SK-N-SH (cell line): ENCODE data around the gene PRKCH. TPM values are rescaled to one million over a fixed set of nuclear protein-coding genes. Genes with fewer than 3 reads are reported as not detected.
A peak's percentile ranks its signal among the peaks of the same experiment; 100 is the strongest.

Source experiments
- CTCF ChIA-PET: fragments of 300-600, 350-600 bp; formaldehyde crosslinking; extraction: SDS; loops from one replicate; lab custom pipeline; 2021; lab: Yijun Ruan, JAX
- POLR2A ChIA-PET: fragments of 350-600 bp; sonication (Branson Sonifier 250); formaldehyde crosslinking; extraction: SDS; loops from one replicate; lab custom pipeline; 2020; ENCODE audit warnings: antibody characterized with exemption, inconsistent platforms; lab: Yijun Ruan, JAX
- DNase-seq: peaks from one replicate; pipeline ENCODE4 v3.0.0; 2012
- H2AFZ ChIP-seq: fragments of 200-600 bp; sonication (generic); 2 replicates; pipeline ENCODE4 v1.8.1; 2016; ENCODE audit warnings: antibody characterized with exemption, mild to moderate bottlenecking, low read depth
- H3F3A ChIP-seq: fragments of 200-600 bp; sonication (generic); replicated peaks from 2 replicates; pipeline ENCODE3; 2016; ENCODE audit warnings: antibody characterized with exemption, mild to moderate bottlenecking; ENCODE audit not compliant: insufficient read depth
- H3K27ac ChIP-seq, 2 experiments: fragments of 200-500 bp in 1 of 2; fragments of 200-600 bp in 1 of 2; sonication (Bioruptor generic) in 1 of 2; sonication (generic), shearing (Covaris generic) in 1 of 2; 2 replicates each; pipeline versions ENCODE4 v1.5.1 to v1.6.1; 2014 to 2016; ENCODE audit warnings: low read depth in 2 of 2, inconsistent platforms in 1 of 2, low read length in 1 of 2, mild to moderate bottlenecking in 1 of 2, mixed read lengths in 1 of 2
- H3K27me3 ChIP-seq: fragments of 200-600 bp; sonication (generic), shearing (Covaris generic); 2 replicates; pipeline ENCODE4 v1.6.1; 2016; ENCODE audit warnings: mixed run types; ENCODE audit not compliant: insufficient read depth
- H3K36me3 ChIP-seq, 2 experiments: fragments of 200-500 bp in 1 of 2; fragments of 200-600 bp in 1 of 2; sonication (Bioruptor generic) in 1 of 2; sonication (generic) in 1 of 2; replicated peaks in 1 of 2; 2 replicates each; pipeline versions ENCODE3 to v1.5.1; 2014 to 2016; ENCODE audit warnings: low read length in 1 of 2, mild to moderate bottlenecking in 1 of 2; ENCODE audit not compliant: insufficient read depth in 2 of 2, control insufficient read depth in 1 of 2
- H3K4me1 ChIP-seq, 2 experiments: fragments of 200-500 bp in 1 of 2; fragments of 200-600 bp in 1 of 2; sonication (Bioruptor generic) in 1 of 2; sonication (generic), shearing (Covaris generic) in 1 of 2; 2 replicates each; pipeline versions ENCODE4 v1.5.1 to v1.6.1; 2014 to 2016; ENCODE audit warnings: low read depth in 1 of 2, low read length in 1 of 2, mixed run types in 1 of 2; ENCODE audit not compliant: insufficient read depth in 2 of 2, control insufficient read depth in 1 of 2
- H3K4me2 ChIP-seq: fragments of 200-600 bp; sonication (generic), shearing (Covaris generic); 2 replicates; pipeline ENCODE4 v1.6.1; 2017; ENCODE audit warnings: mixed run types
- H3K4me3 ChIP-seq, 2 experiments: fragments of 200-500 bp in 1 of 2; fragments of 200-600 bp in 1 of 2; sonication (Bioruptor generic) in 1 of 2; sonication (generic), shearing (Covaris generic) in 1 of 2; 2 replicates each; pipeline versions ENCODE4 v1.5.1 to v1.8.1; 2014 to 2016; ENCODE audit warnings: low read depth in 2 of 2, inconsistent platforms in 1 of 2, low read length in 1 of 2, mild to moderate bottlenecking in 1 of 2, mixed read lengths in 1 of 2, moderate library complexity in 1 of 2
- H3K79me2 ChIP-seq: fragments of 200-600 bp; sonication (generic); 2 replicates; pipeline ENCODE4 v1.8.1; 2017; ENCODE audit warnings: mild to moderate bottlenecking; ENCODE audit not compliant: insufficient read depth
- H3K9ac ChIP-seq: fragments of 200-600 bp; sonication (generic); 2 replicates; pipeline ENCODE4 v1.6.1; 2017; ENCODE audit warnings: mixed run types
- H3K9me2 ChIP-seq: fragments of 200-600 bp; sonication (generic); 2 replicates; pipeline ENCODE4 v1.6.1; 2017; ENCODE audit warnings: mixed run types
- H3K9me3 ChIP-seq: fragments of 200-600 bp; sonication (generic); 2 replicates; pipeline ENCODE4 v1.6.1; 2017; ENCODE audit warnings: mixed run types, mild to moderate bottlenecking, moderate library complexity
- H4K20me1 ChIP-seq: fragments of 200-600 bp; sonication (generic); 2 replicates; pipeline ENCODE4 v1.6.1; 2017; ENCODE audit warnings: mild to moderate bottlenecking, mixed run types; ENCODE audit not compliant: insufficient read depth
- ELF1 ChIP-seq: IDR thresholded peaks from 2 replicates; pipeline ENCODE4 v1.4.0; 2012
- EP300 ChIP-seq, 2 experiments: IDR thresholded peaks; 2 replicates each; pipeline versions ENCODE4 v1.4.0 to v1.6.1; 2012; ENCODE audit warnings: borderline replicate concordance in 1 of 2, low read depth in 1 of 2, low read length in 1 of 2
- EZH2phosphoT487 ChIP-seq: fragments of 200-600 bp; sonication (generic); IDR thresholded peaks from 2 replicates; pipeline ENCODE4 v1.6.1; 2017; ENCODE audit warnings: low read depth, mixed run types, mild to moderate bottlenecking, antibody characterized with exemption, moderate library complexity, borderline replicate concordance
- FOSL2 ChIP-seq: IDR thresholded peaks from 2 replicates; pipeline ENCODE4 v1.4.0; 2012; ENCODE audit warnings: low read depth, mild to moderate bottlenecking, moderate library complexity, borderline replicate concordance
- FOXJ3 ChIP-seq: sonication (generic); formaldehyde crosslinking; IDR thresholded peaks from 2 replicates; pipeline ENCODE4 v1.5.1; 2020; ENCODE audit warnings: mild to moderate bottlenecking, missing genetic modification reagents
- GATA2 ChIP-seq: sonication (generic); formaldehyde crosslinking; IDR thresholded peaks from 2 replicates; pipeline ENCODE4 v1.5.0; 2020; ENCODE audit warnings: mild to moderate bottlenecking, missing genetic modification reagents
- IRF3 ChIP-seq: fragments of 150-350 bp; IDR thresholded peaks from 2 replicates; pipeline ENCODE4 v1.6.1; 2016; ENCODE audit warnings: mild to moderate bottlenecking, low read depth, low read length
- JUND ChIP-seq: IDR thresholded peaks from 2 replicates; pipeline ENCODE4 v1.4.0; 2012
- MAX ChIP-seq: IDR thresholded peaks from 2 replicates; pipeline ENCODE4 v1.4.0; 2012; ENCODE audit warnings: low read depth
- MXI1 ChIP-seq: IDR thresholded peaks from 2 replicates; pipeline ENCODE4 v1.6.1; 2012; ENCODE audit warnings: mild to moderate bottlenecking, low read depth, low read length, improper control_type of control experiment
- NFIC ChIP-seq: IDR thresholded peaks from 2 replicates; pipeline ENCODE4 v1.4.0; 2012; ENCODE audit warnings: borderline replicate concordance
- NRF1 ChIP-seq: IDR thresholded peaks from 2 replicates; pipeline ENCODE4 v1.6.1; 2012; ENCODE audit warnings: low read depth, mild to moderate bottlenecking, low read length
- PBX3 ChIP-seq: IDR thresholded peaks from 2 replicates; pipeline ENCODE4; 2012
- POLR2AphosphoS5 ChIP-seq: IDR thresholded peaks from 2 replicates; pipeline ENCODE4 v1.6.1; 2012; ENCODE audit warnings: low read depth, low read length
- RAD21 ChIP-seq: IDR thresholded peaks from 2 replicates; pipeline ENCODE4 v1.6.1; 2012; ENCODE audit warnings: mild to moderate bottlenecking, low read length
- RCOR1 ChIP-seq: fragments of 150-350 bp; IDR thresholded peaks from 2 replicates; pipeline ENCODE4 v1.6.1; 2017; ENCODE audit warnings: antibody characterized with exemption, low read length
- REST ChIP-seq: IDR thresholded peaks from 2 replicates; pipeline ENCODE4 v1.6.1; 2012; ENCODE audit warnings: mild to moderate bottlenecking, low read depth, low read length, moderate library complexity
- RXRA ChIP-seq: IDR thresholded peaks from 2 replicates; pipeline ENCODE4 v1.4.0; 2012; ENCODE audit warnings: low read depth, mild to moderate bottlenecking, borderline replicate concordance
- SMC3 ChIP-seq: IDR thresholded peaks from 2 replicates; pipeline ENCODE4 v1.6.1; 2012; ENCODE audit warnings: low read depth, low read length, improper control_type of control experiment
- TEAD4 ChIP-seq: IDR thresholded peaks from 2 replicates; pipeline ENCODE4 v1.4.0; 2012; ENCODE audit warnings: mild to moderate bottlenecking, borderline replicate concordance; ENCODE audit not compliant: insufficient read depth
- USF1 ChIP-seq: IDR thresholded peaks from 2 replicates; pipeline ENCODE4 v1.4.0; 2012; ENCODE audit warnings: low read depth, borderline replicate concordance
- USF2 ChIP-seq: fragments of 150-350 bp; IDR thresholded peaks from 2 replicates; pipeline ENCODE4 v1.6.1; 2017; ENCODE audit warnings: antibody characterized with exemption, low read length, low read depth, borderline replicate concordance
- YY1 ChIP-seq: IDR thresholded peaks from 2 replicates; pipeline ENCODE4 v1.4.0; 2012; ENCODE audit warnings: low read depth, mild to moderate bottlenecking
- polyA plus RNA-seq, 3 experiments: library from polyadenylated mRNA; depleted of rRNA; stranded (reverse); fragments of >200 nt; gene quantifications; 2 replicates each; pipeline ENCODE4 v1.2.3, GENCODE V29; 2012

Gene PRKCH
- polyA plus RNA-seq, 1 of the 3 experiments (the other 2 are of a cell fraction), result 4.2 TPM

GRCh38 chr14:61564618-61565091 lies 243.3 kb downstream of the PRKCH start (continued):
- TF ChIP-seq FOSL2, result peak; percentile 59; the same call in 1 of the 2 replicates
- TF ChIP-seq EP300 (IDR thresholded peaks at IDR 0.05; ENCODE audit: borderline replicate concordance in 1 of 2, low read depth in 1 of 2, low read length in 1 of 2), result peak in 1 of 2 experiments; percentile 57; a peak in 1 of 4 replicates
- no peak for TF ChIP-seq IRF3
- TF ChIP-seq NRF1, result no peak
- no peak for TF ChIP-seq NFIC
- peak; percentile 34; the same call in 1 of the 2 replicates for TF ChIP-seq TEAD4

- Histone ChIP-seq H3F3A (peaks cover 49% of the 10 kb centered on the region), H3K4me1 (peaks cover 53 to 62% of the 10 kb centered on the region in 2 experiments), H3K9me2 (no peaks in the 10 kb centered on the region), H3K4me3 (no peak overlapping the region)
- TF ChIP-seq YY1, result no peak
- no peak for TF ChIP-seq GATA2
- TF ChIP-seq EP300 (IDR thresholded peaks at IDR 0.05; ENCODE audit: borderline replicate concordance in 1 of 2, low read depth in 1 of 2, low read length in 1 of 2), result no peak
- TF ChIP-seq MXI1, result no peak
- TF ChIP-seq FOXJ3 (CRISPR knock-in tag), result no peak
- TF ChIP-seq PBX3, result no peak
- TF ChIP-seq NRF1, result no peak
- TF ChIP-seq USF1, result no peak
- no peak for TF ChIP-seq JUND
- no peak for TF ChIP-seq RAD21
- TF ChIP-seq ELF1, result no peak
- TF ChIP-seq MAX, result no peak
- TF ChIP-seq SMC3, result no peak
- TF ChIP-seq REST, result no peak
- TF ChIP-seq EZH2phosphoT487, result no peak
- no peak for TF ChIP-seq RXRA
- no peak for TF ChIP-seq POLR2AphosphoS5
- TF ChIP-seq RCOR1, result no peak
- TF ChIP-seq USF2, result no peak
- TF ChIP-seq, all 33 proteins: peak for 0
- ChIA-PET POLR2A (no interaction called here), CTCF (interaction anchor here (0.9 to 1.7 kb wide), 2 partner anchors 9 to 104 kb away, joined by 5 to 6 read pairs; no protein-coding TSS in a partner anchor)
- no peaks in the 10 kb centered on the region for H3K9me3 ChIP-seq
- H3K36me3 ChIP-seq, result no peaks in the 10 kb centered on the region
- no peak overlapping the region for H2AFZ ChIP-seq
- DNase-seq, result no peak
- H3K9ac ChIP-seq, result peak overlapping the region; percentile 65
- H3K4me2 ChIP-seq, result no peak overlapping the region; the same call in 1 of the 2 replicates
- no peaks in the 10 kb centered on the region for H3K79me2 ChIP-seq
- peak overlapping the region; percentile 56 to 97; a peak in 3 of 4 replicates for H3K27ac ChIP-seq
- H3K27me3 ChIP-seq, result no peaks in the 10 kb centered on the region
- no peaks in the 10 kb centered on the region for H4K20me1 ChIP-seq
Measured at GRCh38 chr14:61565181-61565580, 243.8 kb downstream of the PRKCH start.
